Measurements from ENCODE around the gene MUC20.

DNA sequence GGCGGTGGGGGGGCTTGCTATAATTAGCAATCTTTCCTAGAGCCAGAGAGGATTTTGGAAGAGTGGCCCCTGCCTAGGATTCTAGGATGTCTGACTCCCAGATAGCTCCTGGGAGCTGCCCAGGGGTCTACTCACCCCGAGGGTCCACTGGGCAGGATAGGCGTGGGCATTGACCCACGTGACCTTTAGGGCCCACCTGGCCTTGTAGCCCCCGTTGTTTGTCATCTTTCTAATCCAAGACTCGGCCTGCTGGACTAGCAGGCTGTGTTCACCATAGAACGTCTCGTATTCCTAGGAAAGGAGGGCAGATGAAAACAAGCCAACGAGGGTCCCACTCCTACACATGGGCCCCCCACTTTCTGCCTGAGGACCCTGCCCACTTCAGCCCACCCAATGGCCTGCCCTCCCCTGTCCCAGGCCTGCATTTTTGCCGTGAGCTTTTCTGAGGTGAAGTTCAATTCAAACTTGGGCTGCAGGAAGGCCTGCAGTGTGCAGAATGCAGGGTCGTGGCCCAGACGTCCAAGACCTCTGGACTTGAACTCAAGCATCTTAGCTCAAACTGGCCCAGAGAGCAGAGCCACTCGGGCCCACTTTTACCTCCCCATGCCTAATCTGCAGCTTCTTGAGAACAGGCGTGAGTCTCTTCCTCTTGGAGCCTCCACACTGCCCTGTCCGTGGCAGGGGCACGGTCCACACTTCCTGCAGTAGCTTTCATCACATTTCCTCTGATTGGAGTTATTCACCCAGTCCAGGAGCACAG lies 49.5 kb downstream of the MUC20 start:
- TF ChIP-seq TAF1 (IDR thresholded peaks at IDR 0.05; ENCODE audit: borderline replicate concordance, low read depth, low read length) (no peak), POLR2A (IDR thresholded peaks at IDR 0.05; ENCODE audit: low read depth, low read length) (no peak), POLR2AphosphoS5 (IDR thresholded peaks at IDR 0.05; ENCODE audit: low read depth, low read length) (no peak)

Data from GM12892 (cell line).